ENCODE measurements around the gene C1QTNF8.

DNA sequence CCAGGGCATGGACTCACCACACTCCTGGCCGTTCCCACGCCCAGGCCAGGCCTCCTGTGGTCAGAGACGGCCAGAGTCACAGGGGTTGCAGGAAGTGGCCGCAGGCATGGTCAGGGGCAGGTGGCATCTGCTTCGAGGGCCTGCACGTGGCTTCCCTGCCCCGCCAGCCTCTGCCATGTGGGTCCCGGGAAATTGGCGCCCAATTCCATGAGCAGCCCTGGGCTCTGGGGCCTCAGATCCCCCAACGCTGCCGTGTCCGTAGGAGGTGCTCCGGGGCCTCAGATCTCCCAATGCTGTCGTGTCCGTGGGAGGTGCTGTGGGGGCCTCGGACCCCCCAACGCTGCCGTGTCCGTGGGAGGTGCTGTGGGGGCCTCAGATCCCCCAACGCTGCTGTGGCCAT is 33.1 kb downstream of the C1QTNF8 start:
- TF ChIP-seq, protein P1, sequence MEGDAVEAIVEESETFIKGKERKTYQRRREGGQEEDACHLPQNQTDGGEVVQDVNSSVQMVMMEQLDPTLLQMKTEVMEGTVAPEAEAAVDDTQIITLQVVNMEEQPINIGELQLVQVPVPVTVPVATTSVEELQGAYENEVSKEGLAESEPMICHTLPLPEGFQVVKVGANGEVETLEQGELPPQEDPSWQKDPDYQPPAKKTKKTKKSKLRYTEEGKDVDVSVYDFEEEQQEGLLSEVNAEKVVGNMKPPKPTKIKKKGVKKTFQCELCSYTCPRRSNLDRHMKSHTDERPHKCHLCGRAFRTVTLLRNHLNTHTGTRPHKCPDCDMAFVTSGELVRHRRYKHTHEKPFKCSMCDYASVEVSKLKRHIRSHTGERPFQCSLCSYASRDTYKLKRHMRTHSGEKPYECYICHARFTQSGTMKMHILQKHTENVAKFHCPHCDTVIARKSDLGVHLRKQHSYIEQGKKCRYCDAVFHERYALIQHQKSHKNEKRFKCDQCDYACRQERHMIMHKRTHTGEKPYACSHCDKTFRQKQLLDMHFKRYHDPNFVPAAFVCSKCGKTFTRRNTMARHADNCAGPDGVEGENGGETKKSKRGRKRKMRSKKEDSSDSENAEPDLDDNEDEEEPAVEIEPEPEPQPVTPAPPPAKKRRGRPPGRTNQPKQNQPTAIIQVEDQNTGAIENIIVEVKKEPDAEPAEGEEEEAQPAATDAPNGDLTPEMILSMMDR (IDR thresholded peaks at IDR 0.05 in 2 of 3, conservative IDR thresholded peaks at IDR 0.05 in 1 of 3; ENCODE audit: borderline replicate concordance in 1 of 3, insufficient read depth in 1 of 3, low read depth in 2 of 3, low read length in 2 of 3): no peak
- TF ChIP-seq POLR2A (IDR thresholded peaks at IDR 0.05; ENCODE audit: borderline replicate concordance, extremely low read depth, insufficient read depth, insufficient read length) (no peak), EZH2phosphoT487 (IDR thresholded peaks at IDR 0.05; ENCODE audit: borderline replicate concordance) (no peak), CEBPB (IDR thresholded peaks at IDR 0.05; ENCODE audit: low read depth) (no peak), ZBTB33 (IDR thresholded peaks at IDR 0.05; ENCODE audit: extremely low read depth, insufficient replicate concordance, low read length) (no peak), POLR2AphosphoS5 (IDR thresholded peaks at IDR 0.05; ENCODE audit: low read depth, low read length) (no peak), SP1 (IDR thresholded peaks at IDR 0.05; ENCODE audit: low read depth) (no peak), SIN3A (IDR thresholded peaks at IDR 0.05; ENCODE audit: low read depth) (no peak), EZH2 (IDR thresholded peaks at IDR 0.05) (no peak)
- TF ChIP-seq, protein P2, sequence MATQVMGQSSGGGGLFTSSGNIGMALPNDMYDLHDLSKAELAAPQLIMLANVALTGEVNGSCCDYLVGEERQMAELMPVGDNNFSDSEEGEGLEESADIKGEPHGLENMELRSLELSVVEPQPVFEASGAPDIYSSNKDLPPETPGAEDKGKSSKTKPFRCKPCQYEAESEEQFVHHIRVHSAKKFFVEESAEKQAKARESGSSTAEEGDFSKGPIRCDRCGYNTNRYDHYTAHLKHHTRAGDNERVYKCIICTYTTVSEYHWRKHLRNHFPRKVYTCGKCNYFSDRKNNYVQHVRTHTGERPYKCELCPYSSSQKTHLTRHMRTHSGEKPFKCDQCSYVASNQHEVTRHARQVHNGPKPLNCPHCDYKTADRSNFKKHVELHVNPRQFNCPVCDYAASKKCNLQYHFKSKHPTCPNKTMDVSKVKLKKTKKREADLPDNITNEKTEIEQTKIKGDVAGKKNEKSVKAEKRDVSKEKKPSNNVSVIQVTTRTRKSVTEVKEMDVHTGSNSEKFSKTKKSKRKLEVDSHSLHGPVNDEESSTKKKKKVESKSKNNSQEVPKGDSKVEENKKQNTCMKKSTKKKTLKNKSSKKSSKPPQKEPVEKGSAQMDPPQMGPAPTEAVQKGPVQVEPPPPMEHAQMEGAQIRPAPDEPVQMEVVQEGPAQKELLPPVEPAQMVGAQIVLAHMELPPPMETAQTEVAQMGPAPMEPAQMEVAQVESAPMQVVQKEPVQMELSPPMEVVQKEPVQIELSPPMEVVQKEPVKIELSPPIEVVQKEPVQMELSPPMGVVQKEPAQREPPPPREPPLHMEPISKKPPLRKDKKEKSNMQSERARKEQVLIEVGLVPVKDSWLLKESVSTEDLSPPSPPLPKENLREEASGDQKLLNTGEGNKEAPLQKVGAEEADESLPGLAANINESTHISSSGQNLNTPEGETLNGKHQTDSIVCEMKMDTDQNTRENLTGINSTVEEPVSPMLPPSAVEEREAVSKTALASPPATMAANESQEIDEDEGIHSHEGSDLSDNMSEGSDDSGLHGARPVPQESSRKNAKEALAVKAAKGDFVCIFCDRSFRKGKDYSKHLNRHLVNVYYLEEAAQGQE (IDR thresholded peaks at IDR 0.05; ENCODE audit: low read depth): no peak
